ENCODE results near the gene MRPL51.
"Not testable (repeated sequence)": the region's sequence is repeated elsewhere in the genome, so short reads cannot be mapped to it uniquely, and the experiment has no call there.

The MRPL51 gene

GRCh38 chr12:6530576-6531260, 37.7 kb upstream of the MRPL51 start:
- DNase-seq: no peak

- no peak for DNase-seq
Measured at GRCh38 chr12:6529291-6529737, 36.3 kb upstream of the MRPL51 start.

GRCh38 chr12:6528539-6529235, 35.6 kb upstream of the MRPL51 start:
- no peak for DNase-seq

DNA sequence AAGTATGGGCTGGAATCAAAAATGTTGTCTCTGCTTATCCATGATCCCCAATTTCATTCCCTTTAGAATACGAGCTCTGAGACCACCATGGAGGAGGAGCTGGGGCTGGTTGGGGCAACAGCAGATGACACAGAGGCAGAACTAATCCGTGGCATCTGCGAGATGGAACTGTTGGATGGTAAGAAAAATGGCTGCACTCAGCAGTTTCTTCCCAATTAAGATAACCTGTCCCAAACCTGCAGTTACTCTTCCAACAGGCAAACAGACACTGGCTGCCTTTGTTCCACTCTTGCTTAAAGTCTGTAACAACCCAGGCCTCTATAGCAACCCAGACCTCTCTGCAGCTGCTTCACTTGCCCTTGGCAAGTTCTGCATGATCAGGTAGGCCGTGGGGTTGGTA, 34.6 kb upstream of the MRPL51 start:
- no peak for DNase-seq

DNA sequence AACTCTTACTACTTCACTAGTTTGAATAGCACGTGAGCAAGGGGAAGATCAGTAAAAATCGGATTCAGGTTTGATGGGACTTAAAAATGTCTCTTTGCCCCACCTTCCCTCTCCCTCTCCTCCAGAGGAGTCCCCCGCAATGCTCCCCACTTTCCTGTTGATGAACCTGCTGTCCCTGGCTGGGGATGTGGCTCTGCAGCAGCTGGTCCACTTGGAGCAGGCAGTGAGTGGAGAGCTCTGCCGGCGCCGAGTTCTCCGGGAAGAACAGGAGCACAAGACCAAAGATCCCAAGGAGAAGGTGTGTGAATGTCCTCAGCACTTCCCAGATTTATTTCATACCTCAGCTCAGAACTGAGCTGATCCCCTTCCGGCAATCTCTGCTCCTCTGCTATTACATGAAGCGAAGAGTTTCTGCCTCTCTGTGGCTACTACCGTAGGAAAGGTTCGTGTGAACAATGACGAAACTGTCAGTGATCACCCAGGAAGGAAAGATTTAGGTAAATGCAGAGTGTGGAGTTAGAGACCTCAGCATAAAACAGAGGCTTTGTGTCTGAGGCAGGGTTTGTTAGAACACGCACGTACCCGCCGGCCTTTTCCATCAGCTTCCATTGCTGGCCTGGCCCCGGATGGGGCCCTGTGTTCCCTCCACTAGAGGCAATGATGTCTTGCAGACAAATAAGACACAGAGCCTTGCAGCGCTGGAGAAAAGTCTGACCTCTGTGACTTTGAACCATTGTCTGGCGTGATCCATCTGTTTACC, 33.9 kb upstream of the MRPL51 start:
- no peak for DNase-seq

GRCh38 chr12:6526201-6526600, 33.1 kb upstream of the MRPL51 start:
- no peak for DNase-seq

GRCh38 chr12:6524648-6525047, 31.6 kb upstream of the MRPL51 start:
- DNase-seq: no peak

DNA sequence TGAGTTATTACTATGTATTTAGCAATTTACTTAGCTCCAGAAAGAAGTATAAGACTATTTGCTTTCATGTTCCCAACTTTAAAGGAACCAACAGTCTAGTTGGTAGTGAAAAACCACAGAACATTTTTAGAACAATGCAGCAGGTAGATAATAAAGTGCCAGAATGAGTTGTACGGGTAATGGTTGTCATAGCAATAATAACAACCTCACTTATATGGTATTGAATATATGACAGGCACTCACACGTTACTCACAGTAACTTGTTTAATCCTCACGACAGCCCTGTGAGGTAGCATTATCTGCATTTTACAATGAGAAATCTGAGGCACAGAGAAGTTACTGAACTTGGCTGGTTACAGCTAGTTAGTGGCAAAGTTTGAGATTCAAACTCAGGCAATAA, 30.6 kb upstream of the MRPL51 start:
- DNase-seq: no peak

GRCh38 chr12:6522193-6522592, 29.1 kb upstream of the MRPL51 start:
- no peak for DNase-seq

- no peak for DNase-seq
Measured at GRCh38 chr12:6520186-6520585, 27.1 kb upstream of the MRPL51 start.

DNA sequence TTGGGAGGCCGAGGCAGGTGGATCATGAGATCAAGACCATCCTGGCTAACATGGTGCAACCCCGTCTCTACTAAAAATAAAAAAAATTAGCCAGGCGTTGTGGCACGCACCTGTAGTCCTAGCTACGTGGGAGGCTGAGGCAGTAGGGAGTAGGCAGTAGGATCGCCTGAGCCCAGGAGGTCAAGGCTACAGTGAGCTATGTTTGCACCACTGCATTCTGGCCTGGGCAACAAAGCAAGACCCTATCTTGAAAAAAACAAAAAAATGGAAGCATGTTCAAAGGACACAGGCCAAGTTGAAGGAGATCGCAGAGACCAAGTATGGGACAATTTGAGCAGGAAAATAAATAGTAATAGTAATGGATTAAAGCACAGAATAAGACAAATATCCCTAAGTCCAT, 15.0 kb upstream of the MRPL51 start:
- no peak for DNase-seq

GRCh38 chr12:6507102-6507998, 14.3 kb upstream of the MRPL51 start:
- no peak for DNase-seq

DNA sequence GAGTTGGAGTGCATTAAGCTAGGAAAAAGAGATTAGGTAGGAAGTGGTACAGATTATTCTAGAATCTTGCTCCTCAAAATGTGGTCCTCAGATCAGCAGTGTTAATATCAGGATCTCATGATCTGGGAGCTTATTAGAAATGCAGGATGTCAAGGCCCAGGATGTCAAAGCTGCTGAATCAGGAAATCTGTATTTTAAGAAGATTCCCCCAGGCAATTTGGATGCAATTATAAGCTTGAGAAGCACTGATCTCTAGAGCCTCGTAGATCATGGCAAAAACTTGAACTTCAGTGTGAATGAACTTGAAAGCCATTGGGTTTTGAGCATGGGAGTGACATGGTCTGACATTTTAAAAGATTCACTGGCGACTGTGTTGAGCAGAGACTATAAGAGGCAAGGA, 7.4 kb upstream of the MRPL51 start:
- no peak for DNase-seq

DNA sequence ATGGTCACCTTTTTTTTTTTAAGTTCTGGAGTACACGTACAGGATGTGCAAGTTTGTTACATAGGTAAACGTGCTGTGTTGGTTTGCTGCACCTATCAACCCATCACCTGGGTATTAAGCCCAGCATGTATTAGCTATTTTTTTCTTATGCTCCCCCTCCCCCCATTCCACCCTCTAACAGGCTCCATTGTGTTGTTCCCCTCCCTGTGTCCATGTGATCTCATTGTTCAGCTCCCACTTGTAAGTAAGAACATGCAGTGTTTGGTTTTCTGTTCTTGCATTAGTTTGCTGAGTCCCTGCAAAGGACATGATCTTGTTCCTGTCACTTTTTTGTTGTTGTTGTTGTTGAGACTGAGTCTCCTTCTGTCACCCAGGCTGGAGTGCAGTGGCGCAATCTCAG, 4.2 kb upstream of the MRPL51 start:
- not testable (repeated sequence) for DNase-seq

DNA sequence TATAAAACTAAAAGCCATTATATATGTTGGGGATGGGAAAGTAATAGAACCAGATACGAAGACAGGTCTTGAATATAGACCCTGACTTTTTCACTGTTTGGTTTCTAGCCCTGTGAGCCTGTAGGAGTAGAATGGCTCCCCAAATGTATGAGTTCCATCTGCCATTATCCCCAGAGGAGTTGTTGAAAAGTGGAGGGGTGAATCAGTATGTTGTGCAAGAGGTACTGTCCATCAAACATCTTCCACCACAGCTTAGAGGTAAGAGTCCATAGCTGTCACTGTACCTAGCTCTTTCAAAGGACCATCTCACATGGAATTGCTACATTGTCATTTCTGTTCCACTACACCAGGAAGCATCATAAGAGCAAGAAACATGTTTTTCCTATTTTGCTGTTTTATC, 1.9 kb upstream of the MRPL51 start:
- DNase-seq: no peak

- DNase-seq: no peak
Measured at GRCh38 chr12:6494258-6494743, 1.2 kb upstream of the MRPL51 start.

GRCh38 chr12:6493497-6494257, 615 bp upstream of the MRPL51 start, which contains the start of gene NCAPD2:
TSS of gene NCAPD2 (plus strand) at chr12:6494102. CDS start at chr12:6495099, 997 bp downstream.
- peak; percentile 96 for DNase-seq

DNA sequence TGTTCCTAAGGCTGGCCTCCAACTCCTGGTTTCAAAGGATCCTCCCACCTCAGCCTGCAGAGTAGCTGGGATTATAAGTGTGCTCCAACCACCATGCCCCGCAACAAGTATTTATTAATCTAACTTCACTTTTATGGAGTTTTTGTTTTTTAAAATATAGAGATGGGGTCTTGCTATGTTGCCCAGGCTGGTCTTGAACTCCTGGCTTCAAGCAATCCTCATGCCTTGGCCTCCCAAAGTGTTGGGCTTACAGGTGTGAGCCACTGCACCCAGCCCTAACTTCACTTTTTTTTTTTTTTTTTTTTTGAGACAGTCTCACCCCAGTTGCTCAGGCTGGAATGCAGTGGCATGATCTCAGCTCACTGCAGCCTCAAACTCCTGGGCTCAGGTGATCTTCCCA, 2.4 kb downstream of the MRPL51 start:
- DNase-seq: not testable (repeated sequence)

DNA sequence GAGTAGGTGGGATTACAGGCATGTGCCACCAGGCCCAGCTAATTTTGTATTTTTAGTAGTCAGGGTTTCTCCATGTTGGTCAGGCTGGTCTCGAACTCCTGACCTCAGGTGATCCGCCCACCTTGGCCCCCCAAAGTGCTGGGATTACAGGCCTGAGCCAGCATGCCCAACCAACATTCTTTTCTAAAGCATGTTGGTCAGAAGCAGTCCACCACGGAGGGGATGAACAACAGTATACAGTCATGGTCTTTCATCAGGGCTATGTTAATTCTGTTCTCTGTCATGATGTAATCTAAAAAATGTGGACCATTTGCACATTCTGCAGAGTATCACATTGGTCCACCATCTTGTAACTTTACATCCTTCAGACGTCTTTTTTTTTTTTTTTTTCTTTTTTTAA, 3.6 kb downstream of the MRPL51 start:
- DNase-seq: no peak

- no peak for DNase-seq
Measured at GRCh38 chr12:6488240-6488639, 4.8 kb downstream of the MRPL51 start.

GRCh38 chr12:6478416-6478815, 14.6 kb downstream of the MRPL51 start:
- DNase-seq: no peak

Data from NCI-H2107 (cell line).